ENCODE measurements around the gene PRKCE.

The PRKCE gene

DNA sequence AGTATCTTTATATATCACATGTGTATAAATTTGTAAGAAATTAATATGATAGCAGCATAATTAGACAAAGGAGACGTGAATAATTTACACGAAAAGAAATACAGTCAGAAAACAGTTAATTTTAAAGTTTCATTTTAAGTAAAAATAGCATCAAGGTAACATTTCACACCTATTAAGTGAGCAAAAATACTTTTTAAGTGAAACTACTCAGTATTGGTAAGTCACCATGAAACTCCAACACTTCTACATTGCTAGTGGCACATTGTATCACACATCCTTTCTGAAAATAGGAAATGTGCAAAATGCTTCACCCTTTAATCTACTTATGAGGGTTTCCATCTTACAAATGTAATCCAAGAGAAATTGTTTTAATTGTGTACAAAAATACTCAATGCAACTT is 357.8 kb downstream of the PRKCE start:
- Histone ChIP-seq H3K4ac (ENCODE audit: low read depth in 1 of 2, low read length in 2 of 2) (no peak overlapping the region), H4K8ac (ENCODE audit: low read length) (no peak overlapping the region), H2AK5ac (ENCODE audit: low read length, severe bottlenecking) (no peak overlapping the region), H3K36me3 (ENCODE audit: control insufficient read depth in 1 of 2, insufficient read depth in 2 of 2, low read depth in 1 of 2, low read length in 2 of 2) (peaks cover 3 to 96% of the 10 kb centered on the region in 2 experiments), H3K9ac (ENCODE audit: low read length) (no peak overlapping the region), H3K4me1 (ENCODE audit: control insufficient read depth, insufficient read depth, low read depth, low read length) (peaks cover 3% of the 10 kb centered on the region), H2BK120ac (ENCODE audit: low read depth, low read length) (no peak overlapping the region), H3K9me3 (ENCODE audit: control insufficient read depth, low read length) (no peaks in the 10 kb centered on the region), H3K79me1 (replicated peaks; ENCODE audit: low read length, poor library complexity, severe bottlenecking) (no peaks in the 10 kb centered on the region), H2BK15ac (ENCODE audit: low read depth, poor library complexity, severe bottlenecking) (no peak overlapping the region), H3K27ac (ENCODE audit: low read length, poor library complexity, severe bottlenecking) (no peak overlapping the region), H2AFZ (ENCODE audit: low read depth, low read length) (no peak overlapping the region), H3K27me3 (ENCODE audit: control insufficient read depth in 1 of 2, insufficient read depth in 1 of 2, low read length in 2 of 2) (no peaks in the 10 kb centered on the region), H4K91ac (ENCODE audit: low read length) (no peak overlapping the region), H2BK12ac (ENCODE audit: low read length in 2 of 2) (no peak overlapping the region), H3K14ac (ENCODE audit: low read length in 2 of 2) (no peak overlapping the region), H3K18ac (ENCODE audit: low read depth in 1 of 2, low read length in 2 of 2) (no peak overlapping the region), H3K4me2 (ENCODE audit: low read length, poor library complexity, severe bottlenecking) (no peak overlapping the region), H3K23ac (ENCODE audit: low read length in 2 of 2) (no peak overlapping the region), H2BK5ac (ENCODE audit: low read depth, low read length, poor library complexity, severe bottlenecking) (no peak overlapping the region), H3K4me3 (ENCODE audit: insufficient read depth in 1 of 2, low read depth in 1 of 2, low read length in 2 of 2) (no peak overlapping the region)
- WGBS: no CpG with 5 or more reads among the region's 2 CpGs
- no peak for DNase-seq

DNA sequence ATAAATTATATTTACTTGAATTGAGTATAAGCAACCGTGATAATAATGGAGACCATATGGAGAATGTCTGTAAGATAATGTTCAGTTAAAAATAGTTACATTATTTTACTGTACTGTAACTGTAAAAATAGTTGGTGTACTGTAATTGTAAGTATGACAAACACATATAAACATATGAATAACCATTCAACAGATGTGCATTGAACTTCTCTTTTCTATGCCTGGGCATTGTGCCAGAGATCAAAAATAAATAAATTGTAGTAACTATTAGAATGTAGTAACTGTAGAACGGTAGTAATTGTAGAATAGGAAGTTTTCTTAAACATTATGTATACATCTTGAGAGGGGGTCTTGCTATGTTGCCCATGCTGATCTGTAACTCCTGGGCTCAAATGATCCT is 358.3 kb downstream of the PRKCE start:
- Histone ChIP-seq H2BK12ac (ENCODE audit: low read length in 2 of 2) (no peak overlapping the region), H3K27ac (ENCODE audit: low read length, poor library complexity, severe bottlenecking) (no peak overlapping the region), H3K14ac (ENCODE audit: low read length in 2 of 2) (no peak overlapping the region), H3K9me3 (ENCODE audit: control insufficient read depth, low read length) (no peaks in the 10 kb centered on the region), H3K4ac (ENCODE audit: low read depth in 1 of 2, low read length in 2 of 2) (no peak overlapping the region), H2AFZ (ENCODE audit: low read depth, low read length) (no peak overlapping the region), H3K4me2 (ENCODE audit: low read length, poor library complexity, severe bottlenecking) (no peak overlapping the region), H3K18ac (ENCODE audit: low read depth in 1 of 2, low read length in 2 of 2) (no peak overlapping the region), H2AK5ac (ENCODE audit: low read length, severe bottlenecking) (no peak overlapping the region), H3K23ac (ENCODE audit: low read length in 2 of 2) (no peak overlapping the region), H3K36me3 (ENCODE audit: control insufficient read depth in 1 of 2, insufficient read depth in 2 of 2, low read depth in 1 of 2, low read length in 2 of 2) (peaks cover 3 to 91% of the 10 kb centered on the region in 2 experiments), H4K8ac (ENCODE audit: low read length) (no peak overlapping the region), H2BK15ac (ENCODE audit: low read depth, poor library complexity, severe bottlenecking) (no peak overlapping the region), H3K9ac (ENCODE audit: low read length) (no peak overlapping the region), H3K4me1 (ENCODE audit: control insufficient read depth, insufficient read depth, low read depth, low read length) (peaks cover 4% of the 10 kb centered on the region), H2BK5ac (ENCODE audit: low read depth, low read length, poor library complexity, severe bottlenecking) (no peak overlapping the region), H4K91ac (ENCODE audit: low read length) (no peak overlapping the region), H3K79me1 (replicated peaks; ENCODE audit: low read length, poor library complexity, severe bottlenecking) (no peaks in the 10 kb centered on the region), H3K4me3 (ENCODE audit: insufficient read depth in 1 of 2, low read depth in 1 of 2, low read length in 2 of 2) (no peak overlapping the region), H3K27me3 (ENCODE audit: control insufficient read depth in 1 of 2, insufficient read depth in 1 of 2, low read length in 2 of 2) (no peaks in the 10 kb centered on the region), H2BK120ac (ENCODE audit: low read depth, low read length) (no peak overlapping the region)
- 71% methylated on average over 1 of the region's 2 CpGs for WGBS
- DNase-seq: no peak

DNA sequence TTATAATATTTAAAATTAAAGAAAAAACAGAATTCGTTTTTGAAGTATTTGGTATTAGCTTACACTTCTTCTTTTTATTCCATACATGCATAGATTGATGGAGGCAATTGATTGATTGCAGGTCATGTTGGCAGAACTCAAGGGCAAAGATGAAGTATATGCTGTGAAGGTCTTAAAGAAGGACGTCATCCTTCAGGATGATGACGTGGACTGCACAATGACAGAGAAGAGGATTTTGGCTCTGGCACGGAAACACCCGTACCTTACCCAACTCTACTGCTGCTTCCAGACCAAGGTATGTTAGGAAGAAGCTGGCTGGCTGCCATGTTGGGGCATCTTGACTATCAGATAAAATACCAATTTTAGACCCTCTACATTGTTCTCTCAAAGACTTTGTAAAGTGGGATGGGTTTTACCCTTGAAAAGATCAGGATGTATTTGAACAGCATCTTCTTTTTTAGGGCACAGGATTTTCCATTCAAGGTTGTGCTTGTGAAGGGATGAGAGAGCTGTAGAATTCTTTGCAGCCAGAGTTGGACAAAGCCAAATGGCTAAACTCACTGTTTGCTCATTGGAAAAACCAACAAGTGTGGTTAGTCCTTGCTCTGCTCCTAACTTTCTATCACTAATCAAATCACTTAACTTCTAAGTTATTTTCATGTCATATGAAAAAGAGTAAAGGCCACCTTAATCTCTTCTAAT is 358.9 kb downstream of the PRKCE start:
- H4K91ac ChIP-seq (ENCODE audit: low read length): no peak overlapping the region
- H2BK12ac ChIP-seq (ENCODE audit: low read length in 2 of 2): no peak overlapping the region
- no peak overlapping the region for H3K23ac ChIP-seq (ENCODE audit: low read length in 2 of 2)
- H4K8ac ChIP-seq (ENCODE audit: low read length): no peak overlapping the region
- DNase-seq: no peak
- no peak overlapping the region for H3K4me2 ChIP-seq (ENCODE audit: low read length, poor library complexity, severe bottlenecking)
- no peak overlapping the region for H3K4me3 ChIP-seq (ENCODE audit: insufficient read depth in 1 of 2, low read depth in 1 of 2, low read length in 2 of 2)
- H3K27me3 ChIP-seq (ENCODE audit: control insufficient read depth in 1 of 2, insufficient read depth in 1 of 2, low read length in 2 of 2): no peaks in the 10 kb centered on the region
- H2AK5ac ChIP-seq (ENCODE audit: low read length, severe bottlenecking): peak overlapping the region; percentile 7
- no peak overlapping the region for H3K27ac ChIP-seq (ENCODE audit: low read length, poor library complexity, severe bottlenecking)
- H2BK5ac ChIP-seq (ENCODE audit: low read depth, low read length, poor library complexity, severe bottlenecking): no peak overlapping the region
- 100% methylated on average over 4 of the region's 5 CpGs for WGBS
- H2BK15ac ChIP-seq (ENCODE audit: low read depth, poor library complexity, severe bottlenecking): no peak overlapping the region
- H3K14ac ChIP-seq (ENCODE audit: low read length in 2 of 2): no peak overlapping the region
- peak overlapping the region in 1 of 2 experiments; percentile 58 for H3K4ac ChIP-seq (ENCODE audit: low read depth in 1 of 2, low read length in 2 of 2)
- no peaks in the 10 kb centered on the region for H3K9me3 ChIP-seq (ENCODE audit: control insufficient read depth, low read length)
- peaks cover 3 to 85% of the 10 kb centered on the region in 2 experiments for H3K36me3 ChIP-seq (ENCODE audit: control insufficient read depth in 1 of 2, insufficient read depth in 2 of 2, low read depth in 1 of 2, low read length in 2 of 2)
- H3K18ac ChIP-seq (ENCODE audit: low read depth in 1 of 2, low read length in 2 of 2): no peak overlapping the region
- H2AFZ ChIP-seq (ENCODE audit: low read depth, low read length): no peak overlapping the region
- H3K4me1 ChIP-seq (ENCODE audit: control insufficient read depth, insufficient read depth, low read depth, low read length): peaks cover 4% of the 10 kb centered on the region
- no peaks in the 10 kb centered on the region for H3K79me1 ChIP-seq (replicated peaks; ENCODE audit: low read length, poor library complexity, severe bottlenecking)
- H2BK120ac ChIP-seq (ENCODE audit: low read depth, low read length): no peak overlapping the region
- H3K9ac ChIP-seq (ENCODE audit: low read length): no peak overlapping the region

DNA sequence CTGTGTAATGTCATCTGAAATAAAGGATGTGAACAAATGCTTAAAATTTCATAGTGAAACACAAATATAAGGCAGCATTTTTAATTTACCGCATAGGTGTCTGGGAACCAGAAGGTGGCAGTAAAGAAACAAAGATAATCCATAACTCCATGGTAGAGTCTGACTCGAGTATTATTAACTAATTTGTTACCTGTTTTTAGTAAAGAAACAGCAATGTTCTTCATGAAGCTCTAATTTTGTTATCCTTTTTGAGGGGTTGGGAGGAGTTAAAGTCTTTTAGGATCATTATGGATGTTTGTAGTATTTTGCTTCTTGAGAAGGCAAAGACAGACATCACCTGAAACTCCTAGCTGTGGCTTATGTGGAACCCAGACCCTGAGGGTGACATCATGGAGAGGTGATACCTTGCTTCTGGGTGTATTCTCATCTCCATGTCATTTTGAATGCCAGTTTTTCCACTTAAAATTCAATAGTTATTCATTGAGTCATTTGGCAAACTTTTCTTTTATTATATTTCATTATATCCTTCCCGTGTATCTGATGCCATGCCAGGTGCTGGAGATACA is 359.5 kb downstream of the PRKCE start:
- Histone ChIP-seq H3K4me1 (ENCODE audit: control insufficient read depth, insufficient read depth, low read depth, low read length) (peaks cover 6% of the 10 kb centered on the region), H4K91ac (ENCODE audit: low read length) (no peak overlapping the region), H2AFZ (ENCODE audit: low read depth, low read length) (no peak overlapping the region), H3K9ac (ENCODE audit: low read length) (peak overlapping the region; percentile 5), H3K9me3 (ENCODE audit: control insufficient read depth, low read length) (no peaks in the 10 kb centered on the region), H3K4ac (ENCODE audit: low read depth in 1 of 2, low read length in 2 of 2) (no peak overlapping the region), H2BK120ac (ENCODE audit: low read depth, low read length) (no peak overlapping the region), H3K36me3 (ENCODE audit: control insufficient read depth in 1 of 2, insufficient read depth in 2 of 2, low read depth in 1 of 2, low read length in 2 of 2) (peaks cover 3 to 83% of the 10 kb centered on the region in 2 experiments), H3K18ac (ENCODE audit: low read depth in 1 of 2, low read length in 2 of 2) (no peak overlapping the region), H3K27me3 (ENCODE audit: control insufficient read depth in 1 of 2, insufficient read depth in 1 of 2, low read length in 2 of 2) (no peaks in the 10 kb centered on the region), H3K27ac (ENCODE audit: low read length, poor library complexity, severe bottlenecking) (no peak overlapping the region), H2AK5ac (ENCODE audit: low read length, severe bottlenecking) (no peak overlapping the region), H2BK5ac (ENCODE audit: low read depth, low read length, poor library complexity, severe bottlenecking) (no peak overlapping the region), H3K79me1 (replicated peaks; ENCODE audit: low read length, poor library complexity, severe bottlenecking) (no peaks in the 10 kb centered on the region), H4K8ac (ENCODE audit: low read length) (no peak overlapping the region), H2BK15ac (ENCODE audit: low read depth, poor library complexity, severe bottlenecking) (no peak overlapping the region), H3K14ac (ENCODE audit: low read length in 2 of 2) (no peak overlapping the region), H3K23ac (ENCODE audit: low read length in 2 of 2) (no peak overlapping the region), H3K4me3 (ENCODE audit: insufficient read depth in 1 of 2, low read depth in 1 of 2, low read length in 2 of 2) (no peak overlapping the region), H2BK12ac (ENCODE audit: low read length in 2 of 2) (no peak overlapping the region), H3K4me2 (ENCODE audit: low read length, poor library complexity, severe bottlenecking) (no peak overlapping the region)
- WGBS: 50% methylated on average over 2 of the region's 3 CpGs
- peak; percentile 66 for DNase-seq

Data from mesenchymal stem cell (in vitro differentiated cells and primary cell).